Activated B cell treated with CpG ODN at 0.5 μM for 24 hours (primary cell): ENCODE measurements around the gene NRXN3. TPM values are rescaled to one million over a fixed set of nuclear protein-coding genes. Genes with fewer than 3 reads are reported as not detected.

Source experiments
- ATAC-seq: fragments of 200-7000 bp; cut with Tn5 transposase; one replicate; pipeline ENCODE4 v1.10.0; 2021; ENCODE audit warnings: low read depth, mild to moderate bottlenecking, moderate library complexity
- CTCF ChIA-PET: fragments of 350-600 bp; sonication (Branson Sonifier 250); formaldehyde crosslinking; loops from one replicate; lab custom pipeline; 2021; ENCODE audit warnings: antibody characterized with exemption; lab: Charles Lee
- POLR2A ChIA-PET: fragments of 350-600 bp; sonication (Branson Sonifier 250); formaldehyde crosslinking; loops from one replicate; lab custom pipeline; 2021; ENCODE audit warnings: antibody characterized with exemption; lab: Charles Lee
- DNase-seq: peaks from one replicate; pipeline ENCODE4 v3.0.0; 2022
- H3K27ac Mint-ChIP-seq: one replicate; pipeline ENCODE4 v1.8.0; 2020; ENCODE audit warnings: mixed read lengths
- H3K27me3 Mint-ChIP-seq: one replicate; pipeline ENCODE4 v1.8.0; 2021; ENCODE audit warnings: mixed read lengths
- H3K36me3 Mint-ChIP-seq: one replicate; pipeline ENCODE4 v1.8.0; 2021; ENCODE audit warnings: low read depth, mixed read lengths
- H3K4me1 Mint-ChIP-seq: one replicate; pipeline ENCODE4 v1.8.0; 2021; ENCODE audit warnings: mixed read lengths
- H3K4me3 Mint-ChIP-seq: one replicate; pipeline ENCODE4 v1.8.0; 2020; ENCODE audit warnings: mild to moderate bottlenecking, mixed read lengths
- H3K9me3 Mint-ChIP-seq: one replicate; pipeline ENCODE4 v1.8.0; 2020; ENCODE audit warnings: mixed read lengths
- CTCF ChIP-seq: fragments of 200-600 bp; IDR thresholded peaks from one replicate; pipeline ENCODE4 v1.8.0; 2022; ENCODE audit warnings: antibody characterized with exemption, mild to moderate bottlenecking
- intact Hi-C: fragments of 100-400 bp; cut with micrococcal nuclease; formaldehyde crosslinking; loops from one replicate; pipeline ENCODE4 v1.15.1; 2024
- total RNA-seq: library from RNA; stranded (reverse); gene quantifications from 2 replicates; pipeline ENCODE4 v1.2.3, GENCODE V29; 2022

The NRXN3 gene
- total RNA-seq, 1 donor from 2014 or later: not detected

GRCh38 chr14:78509516-78509915, 339.3 kb downstream of the NRXN3 start:
- DNase-seq (no peak), ATAC-seq (no peak)
- Mint-ChIP-seq H3K9me3 (no peaks in the 10 kb centered on the region), H3K4me1 (no peaks in the 10 kb centered on the region), H3K27ac (no peak overlapping the region), H3K27me3 (peaks cover 1% of the 10 kb centered on the region), H3K4me3 (no peak overlapping the region), H3K36me3 (no peaks in the 10 kb centered on the region)
- TF ChIP-seq CTCF: no peak
- ChIA-PET CTCF (no interaction called here), POLR2A (no interaction called here)
- intact Hi-C loops: no loop called here

GRCh38 chr14:78512021-78512420, 341.8 kb downstream of the NRXN3 start:
- CTCF ChIA-PET: no interaction called here
- Mint-ChIP-seq H3K27me3 (peaks cover 1% of the 10 kb centered on the region), H3K4me3 (no peak overlapping the region)

GRCh38 chr14:78519863-78520262, 349.7 kb downstream of the NRXN3 start:
- Mint-ChIP-seq H3K27me3 (no peaks in the 10 kb centered on the region), H3K27ac (no peak overlapping the region), H3K36me3 (no peaks in the 10 kb centered on the region), H3K4me1 (no peaks in the 10 kb centered on the region), H3K9me3 (peaks cover 2% of the 10 kb centered on the region), H3K4me3 (no peak overlapping the region)
- CTCF ChIA-PET: no interaction called here
- intact Hi-C loops: loop anchor here (1.0 kb wide), 1 partner anchor 10 kb away; no protein-coding TSS in a partner anchor
- DNase-seq (no peak), ATAC-seq (no peak)
- POLR2A ChIA-PET: no interaction called here
- no peak for TF ChIP-seq CTCF

More at GRCh38 chr14:78512021-78512420, 341.8 kb downstream of the NRXN3 start:
- H3K9me3 Mint-ChIP-seq: no peaks in the 10 kb centered on the region
- no peak overlapping the region for H3K27ac Mint-ChIP-seq
- POLR2A ChIA-PET: no interaction called here
- H3K36me3 Mint-ChIP-seq: no peaks in the 10 kb centered on the region
- intact Hi-C loops: no loop called here
- TF ChIP-seq CTCF: no peak
- no peaks in the 10 kb centered on the region for H3K4me1 Mint-ChIP-seq
- ATAC-seq (no peak), DNase-seq (no peak)

GRCh38 chr14:78524196-78524595, 354.0 kb downstream of the NRXN3 start:
- no peaks in the 10 kb centered on the region for H3K36me3 Mint-ChIP-seq
- no peak for DNase-seq
- no peak overlapping the region for H3K27ac Mint-ChIP-seq
- ChIA-PET CTCF (no interaction called here), POLR2A (no interaction called here)
- ATAC-seq: no peak
- intact Hi-C loops: no loop called here
- no peak overlapping the region for H3K4me3 Mint-ChIP-seq
- no peak for TF ChIP-seq CTCF
- peaks cover 2% of the 10 kb centered on the region for H3K9me3 Mint-ChIP-seq
- no peaks in the 10 kb centered on the region for H3K4me1 Mint-ChIP-seq
- H3K27me3 Mint-ChIP-seq: no peaks in the 10 kb centered on the region

- CTCF ChIA-PET: no interaction called here
- H3K9me3 Mint-ChIP-seq: no peaks in the 10 kb centered on the region
- POLR2A ChIA-PET: no interaction called here
Observed at GRCh38 chr14:78524766-78525165, 354.6 kb downstream of the NRXN3 start.

More at GRCh38 chr14:78524766-78525165, 354.6 kb downstream of the NRXN3 start:
- ATAC-seq (no peak), DNase-seq (no peak)
- Mint-ChIP-seq H3K27ac (no peak overlapping the region), H3K4me3 (no peak overlapping the region), H3K36me3 (no peaks in the 10 kb centered on the region), H3K27me3 (no peaks in the 10 kb centered on the region), H3K4me1 (no peaks in the 10 kb centered on the region)
- no peak for TF ChIP-seq CTCF
- intact Hi-C loops: no loop called here
